Stimulated activated CD8-positive, alpha-beta memory T cell treated with anti-CD3 and anti-CD28 coated beads, Interleukin-2, amount 100 ng/mL, for 1 hour (primary cell): Measurements from ENCODE around the gene EWSR1.
"Not testable (repeated sequence)": the region's sequence is repeated elsewhere in the genome, so short reads cannot be mapped to it uniquely, and the experiment has no call there.

ENCODE experiments used
- DNase-seq, 2 donors: peaks; one replicate each; pipeline ENCODE4 v3.0.0-alpha.2; 2020; ENCODE audit warnings: low read depth in 2 of 2

EWSR1 gene

DNA sequence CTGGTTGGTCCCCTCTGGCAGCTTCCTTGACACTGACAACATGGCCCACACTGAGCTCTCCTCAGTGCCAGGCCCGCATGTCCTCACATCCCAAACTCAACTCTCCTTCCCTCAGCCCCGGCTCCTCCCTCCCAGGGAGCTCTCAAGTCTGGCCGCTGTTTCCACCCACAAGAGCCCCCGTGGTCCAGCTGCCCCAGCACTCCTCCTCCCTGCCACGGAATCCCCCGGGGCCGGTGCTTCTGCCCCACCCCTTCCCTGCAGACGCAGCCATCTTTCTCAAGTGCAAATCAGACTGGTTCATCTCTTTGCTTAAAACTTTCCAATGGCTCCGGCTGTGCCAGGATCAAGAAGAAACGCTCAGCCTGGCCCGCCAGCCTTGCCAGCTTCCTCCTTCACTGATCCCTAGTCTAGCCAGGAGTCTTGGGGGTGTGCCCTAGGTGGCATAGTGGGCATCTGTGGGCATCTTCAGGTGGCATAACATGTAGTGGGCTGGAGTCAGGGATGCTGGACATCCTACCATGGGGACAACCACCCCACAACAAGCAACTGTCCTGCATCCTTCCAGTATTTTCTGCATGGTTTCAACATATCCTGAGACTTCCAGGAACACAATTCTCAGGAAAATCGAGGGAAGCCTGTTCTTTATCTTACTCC lies 69.7 kb downstream of the EWSR1 start:
- DNase-seq: no peak

DNA sequence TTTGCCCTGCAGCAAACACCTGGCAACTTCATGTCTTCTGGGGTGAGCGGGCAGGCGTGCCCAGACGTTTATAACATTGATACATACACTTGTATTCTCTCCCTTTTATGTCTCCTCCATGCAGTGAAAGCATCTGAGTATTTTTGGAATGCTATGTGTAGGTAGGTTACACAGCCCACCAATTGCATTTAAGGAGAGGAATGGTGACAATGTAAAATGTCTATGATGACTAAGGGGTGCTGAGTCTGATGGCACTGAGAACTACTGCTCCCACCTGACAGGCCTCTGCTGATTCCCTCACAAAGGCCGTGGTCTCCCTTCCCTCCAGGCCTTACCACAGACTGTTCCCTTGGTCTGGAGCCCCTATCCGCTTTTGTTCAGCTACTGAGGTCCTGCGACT lies 70.3 kb downstream of the EWSR1 start:
- no peak for DNase-seq

DNA sequence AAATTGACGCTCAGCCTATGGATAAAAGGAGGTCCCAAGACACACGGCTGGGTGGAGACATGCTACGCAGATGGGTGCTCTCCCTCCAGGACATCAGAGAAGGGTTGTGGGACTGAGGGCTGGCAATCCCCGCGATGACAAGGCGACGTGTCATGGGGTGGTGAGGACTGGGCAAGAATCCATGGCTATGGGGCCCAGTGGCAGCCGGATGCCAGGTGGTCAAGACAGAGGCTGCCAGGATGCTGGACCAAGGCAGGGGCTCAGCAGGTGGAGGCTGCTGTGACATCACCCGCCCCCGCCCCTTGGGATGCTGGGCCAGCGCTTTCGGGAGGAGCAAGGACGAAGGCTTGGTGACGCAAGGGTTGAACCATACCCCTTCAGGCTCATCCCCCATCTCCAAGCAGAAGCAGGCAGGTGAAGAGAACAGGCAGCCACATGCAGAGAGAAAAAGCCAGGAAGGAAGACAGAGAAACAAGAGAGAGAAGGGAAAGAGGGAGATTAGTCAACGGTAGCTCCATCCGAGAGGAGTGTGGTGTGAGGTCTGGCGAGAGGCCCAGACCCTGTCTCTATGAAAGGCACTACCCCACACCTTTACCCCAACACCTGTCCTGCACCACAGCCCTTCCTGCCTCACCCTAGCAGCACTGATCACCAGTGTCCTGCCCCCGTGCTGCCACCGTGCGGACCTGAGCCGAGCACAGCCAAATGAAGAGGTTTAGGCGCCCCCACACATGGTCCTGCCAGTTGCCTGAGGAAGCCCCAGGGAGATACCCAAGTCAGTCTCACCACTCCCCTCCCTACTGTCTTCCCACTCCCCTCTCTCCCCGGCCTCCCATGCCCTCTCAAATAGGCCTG lies 71.5 kb downstream of the EWSR1 start:
- no peak for DNase-seq

DNA sequence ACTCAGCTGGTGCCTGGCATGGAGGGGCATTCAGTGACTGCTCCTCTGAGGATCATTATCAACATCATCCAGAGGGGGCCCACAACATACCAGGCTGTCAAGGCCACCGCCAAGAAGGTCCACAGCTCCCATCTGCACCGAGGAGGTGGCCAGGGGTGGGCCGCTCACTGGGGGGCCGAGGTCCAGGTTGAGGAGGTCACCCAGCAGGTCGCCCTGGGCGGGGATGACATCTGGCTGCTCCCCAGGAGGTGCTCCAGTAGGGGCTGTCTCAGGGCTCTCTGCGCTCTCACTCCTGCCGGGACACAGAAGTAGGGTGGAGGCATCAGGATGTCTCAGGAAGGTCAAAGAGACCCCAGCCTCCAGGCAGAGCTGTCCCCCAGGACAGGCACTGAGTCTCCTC lies 72.5 kb downstream of the EWSR1 start:
- DNase-seq: no peak

DNA sequence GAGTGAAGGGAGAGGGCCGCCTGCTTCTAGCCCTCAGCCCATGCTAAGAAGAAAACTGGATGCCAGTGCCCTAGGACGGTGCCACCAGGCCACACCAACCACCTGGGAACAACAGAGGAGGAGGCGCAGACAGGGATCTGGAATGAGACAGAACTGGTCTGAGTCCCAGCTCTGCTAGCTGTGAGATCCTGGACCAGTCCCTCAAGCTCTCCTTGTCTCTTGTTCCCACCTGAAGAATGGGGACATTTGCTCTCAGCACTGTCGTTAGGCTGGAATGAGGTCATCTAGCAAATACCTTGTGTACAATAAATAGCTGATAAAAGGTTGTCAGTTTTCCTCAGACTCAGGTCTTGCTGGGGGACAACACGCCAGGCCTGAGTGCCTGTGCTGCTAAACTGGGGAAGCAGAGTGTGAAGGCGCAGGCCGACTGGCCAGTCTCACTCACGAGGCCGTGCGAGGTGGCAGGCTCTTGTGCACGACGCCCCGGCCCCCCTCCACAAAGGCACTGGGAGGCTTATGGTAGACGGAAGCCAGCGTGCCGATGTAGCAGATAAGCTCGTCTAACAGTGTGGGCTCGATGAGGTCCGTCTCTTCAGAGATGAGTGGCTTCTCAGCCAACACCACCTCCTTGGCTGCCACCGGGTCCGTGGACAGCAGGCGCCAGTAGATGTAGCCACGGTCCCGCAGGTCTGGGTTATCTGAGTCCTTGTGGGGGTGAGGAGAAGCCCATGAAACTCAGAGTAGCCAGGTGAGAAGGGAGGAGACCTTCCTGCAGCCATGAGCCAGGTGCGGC lies 73.2 kb downstream of the EWSR1 start:
- no peak for DNase-seq

DNA sequence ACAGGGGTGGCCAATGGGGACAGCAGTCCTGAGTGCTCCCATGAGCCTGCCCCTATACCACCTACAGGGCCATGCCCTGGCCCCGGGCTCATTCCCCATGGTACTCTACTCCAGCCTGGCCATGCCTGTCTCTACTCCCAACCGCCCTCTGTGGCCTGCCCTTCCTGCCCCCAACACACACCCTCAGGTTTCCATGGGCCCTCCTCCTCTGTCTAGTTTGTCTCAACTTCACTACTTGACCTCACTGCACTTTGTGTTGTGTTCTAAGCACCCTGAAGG lies 73.7 kb downstream of the EWSR1 start:
- DNase-seq: no peak

DNA sequence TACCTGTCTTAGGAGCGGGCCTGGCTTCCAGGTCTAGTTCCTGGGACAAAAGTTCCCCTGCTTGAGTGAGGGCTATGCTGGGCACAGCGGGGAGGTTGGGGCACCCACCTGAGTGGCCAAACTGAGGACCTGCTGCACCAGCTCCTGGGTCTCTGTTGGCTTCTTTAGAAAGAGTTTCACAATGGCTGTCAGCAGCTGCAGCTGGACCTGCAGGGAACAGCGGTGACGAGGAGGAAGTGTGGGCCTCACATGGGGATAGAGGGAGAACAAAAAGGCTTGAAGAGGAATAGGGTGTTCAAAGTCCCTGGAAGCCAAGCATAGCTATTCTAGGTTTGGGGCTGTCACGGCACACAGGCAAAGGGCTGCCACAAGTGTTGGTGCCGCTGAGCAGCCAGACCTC lies 74.1 kb downstream of the EWSR1 start:
- DNase-seq: no peak

DNA sequence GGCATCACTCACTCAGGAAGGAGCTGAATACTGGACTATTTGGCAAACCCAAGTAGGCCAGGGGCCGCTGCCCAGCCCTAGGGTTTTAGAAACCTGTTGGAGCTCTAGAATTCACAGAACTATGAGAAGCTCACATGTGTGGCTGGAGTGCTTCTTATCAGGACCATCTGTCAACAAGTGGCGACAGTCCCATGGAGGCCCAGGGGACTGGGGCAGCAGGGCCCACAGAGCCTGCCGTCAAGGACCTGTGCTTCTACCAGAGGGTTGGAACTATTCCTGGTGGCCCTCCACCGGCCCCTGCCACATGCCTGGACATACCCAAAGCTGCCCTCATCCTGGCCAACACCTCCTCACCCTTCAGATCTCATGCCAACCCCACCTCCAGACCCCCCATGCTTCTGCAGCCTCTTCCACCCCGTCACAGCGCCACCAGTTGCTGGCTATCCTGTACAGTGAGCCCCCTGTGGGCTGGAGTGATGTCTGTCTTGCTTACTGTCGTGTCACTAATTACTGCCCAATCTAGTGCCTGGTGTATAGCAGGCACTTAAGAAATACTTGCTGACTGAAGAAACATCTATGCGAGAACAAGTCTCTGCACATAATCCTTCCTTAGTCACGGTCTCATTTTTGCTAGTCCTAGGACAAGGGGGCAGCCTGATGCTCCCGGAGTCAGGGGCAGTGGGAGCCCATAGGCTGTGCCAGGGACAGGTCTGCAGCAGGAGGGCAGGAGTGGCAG lies 74.7 kb downstream of the EWSR1 start:
- no peak for DNase-seq

DNA sequence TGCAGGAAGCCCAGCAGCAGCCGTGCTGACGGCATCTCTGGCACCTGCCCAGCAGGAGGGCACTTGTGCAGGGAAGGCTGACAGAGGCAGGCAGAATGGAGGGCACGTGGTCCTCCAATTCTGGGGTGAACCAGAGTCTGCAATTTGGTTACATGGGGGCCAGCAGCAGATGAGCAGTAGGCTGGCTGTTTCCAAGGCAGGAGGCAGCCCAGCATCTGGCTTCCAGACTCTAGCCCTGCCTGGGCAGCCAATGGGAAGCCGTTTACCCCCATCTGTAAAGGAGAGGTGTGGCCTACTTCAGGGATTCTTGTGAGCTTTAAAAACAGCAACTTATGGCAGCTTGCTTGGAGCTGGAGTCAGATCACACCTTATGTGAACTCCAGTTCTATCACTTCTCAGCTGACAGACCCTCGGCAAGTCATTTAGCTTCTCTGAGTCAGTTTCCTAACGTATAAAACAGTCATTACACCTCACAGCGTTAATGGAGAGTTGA lies 75.3 kb downstream of the EWSR1 start:
- DNase-seq: no peak

DNA sequence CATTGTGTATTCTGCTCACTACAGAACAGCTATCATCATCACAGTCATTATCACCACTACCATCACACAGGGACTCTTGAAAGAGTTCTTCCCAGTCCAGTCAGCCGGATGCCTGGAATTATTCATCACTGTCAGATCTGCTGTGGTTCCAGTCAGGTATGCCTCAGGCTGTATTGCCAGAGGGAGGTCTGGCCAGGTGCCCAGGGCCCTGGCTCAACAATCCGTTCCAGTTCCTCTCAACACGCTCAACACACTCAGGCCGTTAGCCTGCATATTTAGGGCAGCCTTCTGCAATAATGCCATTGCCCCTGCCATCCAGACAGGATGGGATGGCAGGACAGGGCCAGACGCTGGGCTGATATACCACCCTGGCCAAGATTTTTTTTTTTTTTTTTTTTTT lies 76.1 kb downstream of the EWSR1 start:
- DNase-seq: no peak

DNA sequence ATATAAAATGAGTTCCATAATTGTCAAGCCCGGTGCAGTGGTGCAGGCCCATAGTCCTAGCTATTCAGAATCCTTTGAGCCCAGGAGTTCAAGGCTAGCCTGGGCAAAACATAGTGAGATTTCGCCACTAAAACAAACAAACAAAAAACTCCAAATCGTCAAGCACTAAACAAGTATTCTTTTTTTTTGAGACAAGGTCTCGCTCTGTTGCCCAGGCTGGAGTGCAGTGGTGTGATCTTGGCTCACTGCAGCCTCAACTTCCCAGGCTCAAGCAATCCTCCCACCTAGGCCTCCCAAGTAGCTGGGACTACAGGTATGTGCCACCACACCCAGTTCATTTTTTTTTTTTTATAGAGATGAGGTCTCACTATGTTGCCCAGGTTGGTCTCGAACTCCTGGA lies 76.8 kb downstream of the EWSR1 start:
- not testable (repeated sequence) for DNase-seq

DNA sequence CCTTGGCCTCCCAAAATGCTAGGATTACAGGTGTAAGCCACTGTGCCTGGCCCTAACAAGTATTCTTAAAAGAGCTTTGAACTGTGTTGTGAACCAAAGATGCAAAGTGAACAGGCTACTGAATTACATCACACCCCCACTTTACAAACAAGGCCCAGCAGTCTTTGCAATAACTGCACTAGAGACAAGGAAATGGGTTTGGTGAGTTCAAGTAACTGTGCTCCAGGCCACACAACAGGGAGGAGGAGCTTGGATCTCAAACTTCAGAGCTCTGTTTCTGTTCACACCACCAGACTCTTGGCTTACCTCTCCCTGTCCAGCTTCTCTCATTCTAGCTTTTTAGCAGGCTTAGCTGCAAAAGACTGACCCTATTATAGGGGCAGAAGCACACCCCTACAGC lies 77.9 kb downstream of the EWSR1 start:
- no peak for DNase-seq

DNA sequence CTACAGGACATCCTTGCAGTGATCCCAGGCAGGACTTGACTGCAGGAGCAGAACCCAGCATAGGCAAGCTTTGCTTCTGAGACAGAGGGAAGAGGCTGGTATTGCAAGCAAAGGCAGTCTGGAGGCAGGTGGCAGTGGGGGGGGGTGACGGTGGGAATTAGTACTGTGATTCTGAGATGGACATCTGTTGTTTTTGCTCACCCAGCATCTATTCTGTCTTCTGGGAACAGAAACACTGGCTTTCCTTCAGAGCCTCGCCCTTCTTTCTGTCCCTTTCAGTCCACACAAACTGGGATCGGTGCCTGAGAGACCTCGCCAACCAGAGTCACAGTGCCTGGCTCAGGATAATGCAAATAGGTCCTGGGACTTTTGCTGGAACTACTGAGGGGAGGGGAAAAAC lies 78.6 kb downstream of the EWSR1 start:
- DNase-seq: no peak

DNA sequence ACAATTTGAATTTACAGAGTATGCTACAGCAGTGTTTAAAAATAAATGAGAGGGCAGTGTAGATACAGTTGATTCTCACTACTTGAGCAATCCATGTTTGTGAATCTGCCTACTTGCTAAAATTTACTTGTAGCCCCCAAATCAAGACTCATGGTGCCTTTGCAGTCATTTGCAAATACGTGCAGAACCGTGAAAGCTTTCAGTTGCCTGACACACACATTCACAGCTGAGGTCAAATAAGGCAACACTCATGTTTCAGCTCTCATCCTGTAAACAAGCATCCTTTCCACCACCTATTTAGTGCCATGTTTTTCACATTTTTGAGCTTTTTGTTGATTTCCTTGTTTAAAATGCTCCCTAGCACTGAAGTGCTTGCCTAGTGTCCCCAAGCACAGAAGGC lies 80.0 kb downstream of the EWSR1 start:
- no peak for DNase-seq

DNA sequence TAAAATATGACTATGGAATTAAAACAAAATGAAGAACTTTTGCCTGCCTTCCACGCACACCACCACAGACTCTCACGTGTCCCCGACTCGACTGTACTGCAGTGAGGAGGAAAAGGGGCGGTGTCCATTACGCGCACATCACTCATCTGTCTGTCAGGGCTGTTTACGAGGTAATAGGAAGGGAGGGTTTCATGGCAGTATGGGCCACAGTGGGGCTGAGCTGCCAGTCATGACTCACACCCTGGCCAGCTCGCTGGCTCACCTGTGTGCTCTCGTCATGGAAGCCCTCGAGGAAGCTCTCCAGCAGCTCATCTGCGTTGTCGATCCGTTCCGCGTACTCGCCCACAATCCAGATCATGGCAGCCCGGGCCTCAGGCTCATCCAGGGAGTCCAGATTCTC lies 80.9 kb downstream of the EWSR1 start:
- DNase-seq: no peak
